Hematopoietic multipotent progenitor cell treated with erythropoietin and hydrocortisone succinate and interleukin-3 and kit ligand, for 8 days (in vitro differentiated cells): Measurements from ENCODE around the gene ATXN1L.
"Not testable (repeated sequence)": the region's sequence is repeated elsewhere in the genome, so short reads cannot be mapped to it uniquely, and the experiment has no call there.

Experiments
- DNase-seq: peaks from one replicate; pipeline ENCODE4 v3.0.0-alpha.2; 2015

Gene ATXN1L

DNA sequence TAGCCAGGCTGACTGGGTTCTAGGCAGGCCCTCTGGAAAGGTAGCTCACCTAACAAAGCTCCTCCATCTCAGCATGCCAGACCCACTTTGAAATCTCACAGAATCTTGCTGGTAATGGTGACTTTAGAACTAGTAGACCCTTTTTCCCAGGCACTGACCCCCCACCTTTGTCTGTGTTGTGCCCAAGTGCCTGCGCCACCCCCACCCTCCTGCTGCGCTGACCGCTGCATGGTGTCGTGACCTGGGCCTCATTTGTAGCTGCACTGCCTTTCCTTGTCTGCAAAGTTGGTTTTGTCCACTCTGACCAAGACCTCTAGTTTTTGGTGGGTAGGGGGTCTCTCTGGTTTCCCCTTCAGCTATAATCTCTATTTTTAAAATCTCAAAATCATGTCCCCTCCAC is 6.8 kb downstream of the ATXN1L start:
- DNase-seq = no peak

- no peak for DNase-seq
These were observed 7.6 kb downstream of the ATXN1L start for GRCh38 chr16:71853413-71853812.

GRCh38 chr16:71854369-71854948 is 8.7 kb downstream of the ATXN1L start:
- no peak for DNase-seq

DNA sequence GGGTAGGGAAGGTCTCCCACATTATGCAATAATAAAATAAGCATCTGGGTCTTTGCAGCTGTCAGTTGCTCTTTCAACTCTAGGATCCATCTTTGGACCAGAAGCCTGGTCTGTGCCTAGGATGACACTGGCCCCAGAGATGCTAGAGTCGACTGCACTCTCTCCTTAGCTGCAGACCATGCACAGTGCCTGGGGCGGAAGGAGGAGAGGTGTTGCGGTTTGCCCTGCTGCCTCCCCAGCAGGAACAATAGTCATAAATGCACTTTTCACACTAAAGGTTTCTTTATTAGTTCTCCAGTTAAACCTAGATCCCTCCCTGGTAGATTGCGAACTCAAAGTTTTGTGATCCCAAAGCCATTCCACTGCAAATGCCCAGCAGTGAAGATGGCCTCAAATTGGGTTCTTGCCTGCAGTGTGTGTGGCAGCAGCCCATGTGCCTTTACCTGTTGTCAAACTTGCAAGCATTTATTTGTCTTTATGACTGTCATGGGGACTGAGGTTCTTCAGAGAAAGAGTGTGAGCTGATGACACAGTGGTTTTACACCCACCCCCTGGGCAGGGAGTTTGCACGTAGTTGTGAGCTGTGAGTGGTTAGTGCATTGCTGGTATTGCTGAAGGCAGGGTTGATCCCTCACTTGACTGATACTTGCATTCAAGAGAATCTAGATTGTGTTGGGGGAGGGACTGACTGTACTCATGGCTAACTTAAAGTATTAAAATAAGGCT is 10.3 kb downstream of the ATXN1L start:
- no peak for DNase-seq

- no peak for DNase-seq
These were observed 14.2 kb downstream of the ATXN1L start for GRCh38 chr16:71859762-71860521.

- no peak for DNase-seq
These were observed 18.2 kb downstream of the ATXN1L start for GRCh38 chr16:71863995-71864394.

DNA sequence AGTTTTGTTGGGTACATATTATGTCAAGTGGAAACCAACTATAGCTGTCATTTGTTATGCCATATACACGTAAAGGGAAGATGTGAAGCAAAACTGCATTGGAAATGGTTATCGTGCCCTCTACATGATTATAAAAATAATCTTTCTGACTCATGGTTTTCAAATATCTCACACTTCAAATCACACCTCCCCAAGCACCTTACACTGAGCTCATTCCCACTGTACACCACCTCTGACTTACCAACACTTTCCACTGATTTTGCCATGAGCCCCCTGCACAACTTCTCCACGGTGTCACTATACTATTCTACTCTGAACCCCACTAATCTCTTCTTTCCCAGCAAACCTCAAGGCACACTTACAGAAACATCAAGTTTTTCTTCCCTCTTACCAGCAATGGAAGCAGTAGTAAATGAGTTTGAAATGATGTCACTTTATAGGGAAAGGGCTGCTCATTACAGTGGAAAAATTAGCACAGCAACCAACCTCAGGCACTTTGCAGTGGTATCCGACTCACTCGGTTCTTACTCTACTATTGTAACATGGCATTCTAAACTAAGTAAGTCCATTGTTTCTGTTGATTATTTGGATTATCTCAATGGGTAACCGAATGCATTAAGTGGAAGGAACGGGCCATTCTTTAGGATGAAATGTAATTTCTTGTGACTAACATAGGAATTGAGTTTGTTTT is 19.5 kb downstream of the ATXN1L start:
- no peak for DNase-seq

GRCh38 chr16:71867175-71867574 is 21.4 kb downstream of the ATXN1L start:
- not testable (repeated sequence) for DNase-seq

GRCh38 chr16:71867939-71868338 is 22.2 kb downstream of the ATXN1L start:
- DNase-seq = no peak

DNA sequence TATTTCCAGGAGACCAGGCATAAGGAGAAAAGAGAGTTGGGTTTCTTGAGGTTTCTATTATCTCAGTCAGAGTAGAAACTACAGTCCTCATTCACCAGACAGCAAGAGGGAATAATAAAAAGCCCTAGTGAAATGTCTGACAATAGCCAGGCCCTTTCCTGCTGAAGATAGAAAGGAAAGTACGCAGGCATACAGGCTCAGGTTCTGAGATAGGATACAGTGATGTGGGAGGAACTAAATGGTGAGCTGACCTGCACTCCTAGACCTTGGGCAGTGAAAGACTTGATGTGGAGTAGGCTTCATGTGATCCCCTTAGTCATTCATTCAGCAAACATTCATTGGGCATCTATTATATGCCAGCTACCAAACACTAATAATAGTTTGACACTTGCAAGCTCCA is 23.3 kb downstream of the ATXN1L start:
- DNase-seq = no peak

DNA sequence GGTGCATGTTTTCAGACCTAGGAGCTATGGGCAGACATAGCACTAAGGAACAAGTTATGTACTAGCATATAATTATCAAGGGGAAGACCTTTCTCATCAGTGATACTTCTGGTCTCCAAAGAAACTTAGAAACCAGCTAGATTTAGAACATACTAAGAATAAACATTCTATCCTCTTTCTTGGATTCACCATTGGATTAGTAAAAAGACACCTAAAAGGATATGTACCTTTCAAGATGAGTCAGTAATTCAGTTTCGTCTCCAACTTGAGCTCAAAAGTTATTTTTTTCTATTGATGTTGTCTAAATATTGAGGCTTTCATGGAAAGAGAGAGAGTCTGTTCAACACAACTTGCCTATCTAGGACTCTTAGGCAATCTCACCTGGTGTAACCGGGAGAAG is 25.0 kb downstream of the ATXN1L start:
- no peak for DNase-seq

GRCh38 chr16:71873199-71873598 is 27.4 kb downstream of the ATXN1L start:
- DNase-seq = no peak

GRCh38 chr16:71878911-71879310 is 33.1 kb downstream of the ATXN1L start:
- DNase-seq = no peak

DNA sequence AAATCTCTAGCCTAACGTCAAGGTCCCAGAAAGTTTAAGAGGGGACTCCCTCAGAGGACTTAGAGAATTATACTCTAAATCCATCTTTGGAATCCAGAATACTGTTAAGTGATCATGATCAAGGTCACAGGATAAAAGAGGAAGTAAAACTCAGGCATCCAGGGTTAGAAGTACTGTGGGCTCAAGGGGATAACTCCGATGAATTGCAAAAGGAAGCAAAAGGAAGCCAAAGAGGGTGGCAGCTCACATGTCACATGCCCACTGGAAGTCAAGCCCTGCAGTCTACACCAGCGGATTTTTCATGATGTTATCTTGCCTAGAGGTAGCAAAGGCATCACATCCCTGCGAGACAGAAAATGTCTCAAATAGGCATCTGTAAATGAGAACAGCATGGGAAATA is 34.4 kb downstream of the ATXN1L start:
- no peak for DNase-seq

DNA sequence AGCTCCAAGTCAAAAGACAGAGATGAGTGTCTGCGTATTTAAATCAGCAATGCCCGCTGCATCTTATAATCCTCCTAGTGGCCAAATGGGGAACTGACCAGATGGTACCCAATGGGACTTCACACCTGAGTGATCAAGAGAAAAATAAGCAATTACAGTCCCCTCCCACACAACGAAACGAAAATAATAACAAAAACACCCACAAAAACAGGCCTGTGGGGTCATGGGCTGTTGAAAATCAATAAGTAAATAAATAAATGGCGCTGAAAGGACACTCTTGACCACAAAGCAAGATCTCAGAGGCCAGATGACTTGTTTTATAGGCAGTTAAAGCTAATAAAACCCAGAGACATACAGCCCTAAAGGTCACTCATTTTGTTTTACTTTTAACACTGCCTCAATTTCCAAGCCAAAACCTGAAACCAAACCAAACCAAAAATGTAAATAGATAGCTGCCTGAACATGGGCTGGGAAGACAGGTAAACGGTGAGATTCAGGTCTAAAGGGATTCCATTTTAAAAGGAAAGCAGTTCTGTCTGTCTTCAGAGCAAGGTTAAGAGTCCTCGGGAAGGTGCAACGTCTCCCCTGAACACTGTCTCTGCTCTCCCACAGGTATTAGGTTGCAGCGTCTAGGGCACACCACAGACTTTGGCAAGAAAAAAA is 36.9 kb downstream of the ATXN1L start:
- DNase-seq = peak; percentile 87

DNA sequence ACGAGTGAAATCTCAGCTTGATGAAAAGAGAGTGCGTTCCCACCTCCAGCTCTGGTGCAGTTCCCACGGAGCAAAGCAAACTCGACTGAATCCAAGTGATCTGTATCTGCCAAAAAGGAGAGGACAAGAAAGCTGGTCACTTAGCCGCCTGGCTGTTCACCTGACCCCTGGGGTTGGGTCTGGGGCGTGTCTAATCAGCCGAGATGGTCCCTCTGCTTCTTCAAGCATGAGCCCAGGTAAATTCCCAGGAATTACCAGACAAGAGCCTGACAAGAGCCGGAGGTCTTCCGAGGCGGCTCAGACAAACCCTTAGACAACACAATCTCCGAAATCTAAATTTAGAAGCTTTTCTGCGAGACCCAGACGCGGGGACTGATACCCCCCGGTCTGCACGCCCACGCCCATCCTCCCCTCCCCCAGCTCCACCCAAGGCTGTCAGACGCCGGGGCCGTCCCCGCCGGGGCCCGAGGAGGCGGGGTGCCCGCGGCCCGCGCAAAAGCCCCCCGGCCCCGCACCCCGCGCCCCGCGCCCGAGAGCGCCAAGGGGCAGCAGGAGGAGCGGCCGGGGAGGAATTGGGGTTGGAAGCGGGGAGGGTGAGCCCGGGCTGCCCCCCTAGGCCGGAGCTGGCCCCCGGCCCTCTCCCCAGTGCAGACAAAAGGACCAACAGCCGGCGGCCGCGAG is 37.5 kb downstream of the ATXN1L start:
- DNase-seq = no peak

DNA sequence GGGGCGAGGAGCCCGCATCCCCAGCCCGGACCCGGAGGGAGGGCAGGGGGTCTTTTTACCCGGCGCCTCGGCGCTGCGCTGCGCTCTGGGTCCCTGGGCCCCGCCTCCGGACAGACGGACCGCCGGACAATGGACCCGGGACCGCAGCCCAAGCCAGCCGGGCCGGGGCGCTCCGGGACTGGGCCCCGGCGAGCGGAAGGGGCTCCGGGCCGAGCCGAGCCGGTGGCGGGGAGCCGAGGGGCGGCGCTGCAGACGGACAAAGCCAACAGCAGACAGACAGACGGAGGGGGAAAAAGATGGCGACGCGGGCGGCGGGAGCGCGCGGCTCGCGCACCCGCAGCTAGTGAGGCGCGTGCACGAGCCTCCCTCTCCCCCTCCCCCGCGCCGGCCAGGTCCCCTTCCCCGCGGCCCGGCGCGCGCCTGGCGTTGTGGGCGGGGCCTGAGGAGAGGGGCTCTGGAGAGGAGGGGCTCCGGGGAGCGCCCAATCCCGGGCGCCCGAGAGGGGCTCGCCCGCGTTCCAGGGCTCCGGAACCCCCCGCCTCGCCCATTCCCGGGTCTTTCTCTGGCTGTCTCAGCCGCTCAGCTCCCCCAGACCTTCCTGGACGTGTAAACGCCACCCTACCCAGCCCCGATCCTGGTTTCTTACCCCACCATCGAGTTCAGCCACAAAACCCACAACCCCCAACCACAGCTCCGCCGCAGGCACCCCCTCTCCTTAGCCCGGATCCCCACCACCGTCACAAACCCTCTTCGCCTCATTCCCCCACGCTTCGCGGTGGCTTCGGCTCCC is 38.3 kb downstream of the ATXN1L start, which contains the start of gene ZNF821:
TSS of gene ZNF821 (minus strand) at position 334 of the 790 bp plus-strand sequence. CDS start 4,236 bp downstream, outside the sequence.
- DNase-seq = no peak

DNA sequence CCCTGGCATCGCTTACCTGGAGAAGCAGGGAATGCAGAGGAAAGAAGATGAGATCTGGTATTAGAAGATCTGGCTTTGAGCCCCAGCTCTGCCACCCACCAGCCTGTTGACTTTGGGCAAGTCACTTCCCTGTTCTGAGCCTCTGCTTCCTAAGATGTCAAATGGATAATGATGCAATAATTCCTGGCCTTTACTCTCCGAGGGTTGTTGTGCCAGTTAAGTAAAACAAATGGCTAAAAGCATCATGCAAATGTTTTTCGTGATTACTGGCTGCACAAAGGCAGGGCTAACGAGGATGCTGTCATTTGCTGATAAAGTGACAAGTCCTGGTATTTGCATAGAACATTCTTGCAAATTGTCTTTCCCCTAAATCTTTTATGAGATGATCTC is 39.5 kb downstream of the ATXN1L start:
- DNase-seq = peak; percentile 37

DNA sequence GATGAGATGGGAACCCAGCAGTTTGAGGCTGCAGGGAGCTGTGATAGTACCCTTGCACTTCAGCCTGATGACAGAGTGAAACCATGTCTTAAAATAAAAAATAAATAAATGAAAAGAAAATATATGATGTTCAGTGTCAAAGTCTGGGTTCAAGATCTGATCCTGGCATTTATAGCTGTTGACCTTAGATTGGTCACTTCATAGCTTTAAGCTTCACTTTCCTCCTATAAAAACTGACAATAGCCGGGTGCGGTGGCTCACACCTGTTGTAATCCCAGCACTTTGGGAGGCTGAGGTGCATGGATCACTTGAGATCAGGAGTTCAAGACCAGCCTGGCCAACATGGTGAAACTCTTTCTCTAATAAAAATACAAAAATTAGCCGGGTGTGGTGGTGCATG is 43.4 kb downstream of the ATXN1L start:
- no peak for DNase-seq

DNA sequence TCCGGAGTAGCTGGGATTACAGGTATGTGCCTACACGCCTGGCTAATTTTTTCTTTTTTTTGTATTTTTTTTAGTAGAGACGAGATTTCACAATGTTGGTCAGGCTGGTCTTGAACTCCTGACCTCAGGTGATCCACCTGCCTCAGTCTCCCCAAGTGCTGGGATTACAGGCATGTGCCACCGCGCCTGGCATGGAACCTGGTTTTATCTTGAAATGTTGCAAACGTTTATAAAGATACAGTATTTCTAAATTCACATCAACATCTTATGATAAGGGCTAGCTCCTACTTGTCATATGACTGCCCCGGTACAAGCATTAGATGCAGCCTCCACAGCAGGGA is 48.1 kb downstream of the ATXN1L start:
- DNase-seq = no peak

GRCh38 chr16:71894229-71894920 is 48.6 kb downstream of the ATXN1L start:
- peak; percentile 56 for DNase-seq
